HG02610 (cell line): ENCODE results near the gene DLL4.
"Not testable (repeated sequence)": the region's sequence is repeated elsewhere in the genome, so short reads cannot be mapped to it uniquely, and the experiment has no call there.

Experiments
- ATAC-seq: cut with Tn5 transposase; IDR thresholded peaks from one replicate; pipeline ENCODE4 v1.9.1; 2021; ENCODE audit warnings: mild to moderate bottlenecking, moderate library complexity; ENCODE audit not compliant: unreplicated experiment

DLL4 gene

DNA sequence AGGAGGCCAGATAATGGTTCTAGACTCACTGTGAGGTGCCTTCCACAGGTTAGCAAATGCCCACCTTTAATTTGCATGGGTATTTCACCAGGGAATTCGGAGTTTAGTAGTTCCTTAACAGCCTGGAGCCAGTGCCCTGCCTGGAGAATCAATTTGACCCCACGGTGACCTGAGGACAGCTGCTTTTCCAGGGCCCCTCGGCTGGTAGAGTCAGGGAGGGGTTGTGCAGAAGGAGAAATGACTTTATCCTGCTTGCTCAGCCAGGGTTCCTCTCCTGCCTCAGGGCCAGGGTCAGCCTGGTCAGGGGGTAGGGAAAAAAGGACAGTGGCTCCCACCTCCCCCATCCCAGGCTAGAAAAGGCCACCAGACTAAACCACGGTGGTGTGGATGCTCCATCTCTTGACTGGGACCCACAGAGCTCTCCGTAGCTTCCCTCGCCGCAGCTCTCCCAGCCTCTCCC lies 12.0 kb downstream of the DLL4 start:
- peak; percentile 2 for ATAC-seq

DNA sequence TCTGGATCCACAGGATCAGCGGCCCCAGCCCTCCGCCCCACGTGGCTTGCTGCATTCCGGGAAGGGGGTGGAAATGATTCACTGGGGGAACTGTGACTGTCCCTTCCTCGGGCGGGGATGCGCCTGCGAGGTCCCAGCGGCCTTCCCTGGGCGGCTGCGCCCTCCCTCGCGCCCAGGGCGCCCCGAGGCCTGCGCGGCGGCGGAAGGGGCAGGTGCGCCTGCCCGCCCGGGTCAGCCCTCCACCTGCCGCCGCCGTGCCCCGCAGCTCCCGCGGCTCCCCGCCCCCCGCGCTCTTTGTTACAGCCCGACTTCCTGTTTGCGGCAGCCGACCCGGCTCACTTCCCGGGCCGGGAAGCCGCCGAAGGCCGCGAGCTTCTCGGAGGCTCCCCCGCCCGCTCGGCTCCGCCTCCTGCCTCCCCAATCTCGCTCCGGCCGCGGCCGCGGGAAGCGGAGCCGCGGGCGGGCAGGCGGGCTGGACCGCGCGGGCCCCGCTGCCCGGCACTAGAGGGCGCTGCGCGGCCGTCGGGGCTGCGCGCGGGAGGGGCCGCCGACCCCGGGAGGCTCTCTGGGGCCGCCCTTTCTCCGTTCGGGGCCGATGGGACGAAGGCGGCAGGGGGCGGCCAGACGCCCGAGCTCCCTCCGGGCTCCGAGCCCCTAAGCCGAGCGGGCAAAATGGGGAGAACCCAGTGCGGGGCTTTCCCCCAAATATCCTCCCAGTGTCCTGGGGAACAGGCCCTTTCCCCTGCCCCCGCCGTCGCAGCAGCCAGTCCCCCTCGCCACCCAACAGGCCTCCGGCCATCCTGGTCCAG lies 12.6 kb downstream of the DLL4 start:
- peak; percentile 64 for ATAC-seq

- no peak for ATAC-seq
Measured at GRCh38 chr15:40942337-40942854, 13.3 kb downstream of the DLL4 start.

DNA sequence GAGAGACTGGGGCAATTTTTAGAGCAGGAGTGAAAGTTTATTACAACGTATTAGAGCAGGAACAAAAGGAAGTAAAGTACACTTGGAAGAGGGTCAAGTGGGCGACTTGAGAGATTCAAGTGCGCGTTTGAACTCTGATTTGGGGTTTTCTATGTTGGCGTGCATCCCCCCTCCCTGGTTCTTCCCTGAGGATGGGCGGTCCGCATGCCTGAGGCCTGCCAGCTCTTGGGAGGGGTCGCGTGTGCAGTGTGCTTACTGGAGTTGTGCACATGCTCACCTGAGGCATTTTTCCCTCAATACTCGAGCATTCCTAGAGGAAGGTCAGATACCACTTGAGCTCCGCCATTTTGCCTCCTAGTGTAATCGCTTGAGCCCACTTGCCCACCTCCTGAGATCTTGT lies 13.7 kb downstream of the DLL4 start:
- ATAC-seq = no peak

- ATAC-seq = no peak
Measured at GRCh38 chr15:40943764-40944365, 14.7 kb downstream of the DLL4 start.

DNA sequence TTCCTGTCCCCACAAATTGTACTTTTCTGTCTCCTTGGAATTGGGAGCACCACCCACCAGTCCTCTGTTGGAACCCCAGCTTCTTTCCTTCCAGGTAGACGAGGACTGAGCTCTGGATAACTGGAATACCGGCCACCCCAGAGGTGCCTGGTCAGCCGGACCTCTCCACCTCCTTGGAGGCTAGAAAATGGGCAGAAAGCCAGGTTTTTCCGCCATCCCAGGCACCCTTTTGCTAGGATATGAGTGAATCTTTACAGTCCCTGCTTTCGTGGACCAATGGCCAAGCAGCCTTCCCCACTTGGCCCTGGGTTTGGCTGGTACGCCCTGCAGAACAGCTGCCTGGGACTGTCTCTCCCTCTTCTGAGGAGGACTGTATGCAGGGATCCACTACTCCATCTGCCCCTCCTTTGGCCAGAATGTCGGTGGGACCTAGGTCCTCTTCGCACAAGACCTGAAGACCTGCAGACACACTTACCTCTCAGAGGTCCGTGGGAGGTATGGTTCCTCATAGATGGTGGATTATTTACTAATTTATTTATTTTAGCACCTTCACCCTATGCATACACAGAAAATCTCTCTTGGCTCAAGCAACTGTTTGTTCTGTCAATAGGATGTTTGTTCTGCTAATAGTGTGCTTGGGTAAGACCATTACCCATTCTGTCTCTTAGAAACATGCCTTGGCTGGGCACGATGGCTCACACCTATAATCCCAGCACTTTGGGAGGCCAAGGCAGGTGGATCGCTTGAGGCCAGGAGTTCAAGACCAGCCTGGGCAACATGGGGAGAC lies 15.6 kb downstream of the DLL4 start:
- no peak for ATAC-seq

- ATAC-seq = no peak
Measured at GRCh38 chr15:40948706-40949473, 19.8 kb downstream of the DLL4 start.

- no peak for ATAC-seq
Measured at GRCh38 chr15:40949756-40950207, 20.6 kb downstream of the DLL4 start.

DNA sequence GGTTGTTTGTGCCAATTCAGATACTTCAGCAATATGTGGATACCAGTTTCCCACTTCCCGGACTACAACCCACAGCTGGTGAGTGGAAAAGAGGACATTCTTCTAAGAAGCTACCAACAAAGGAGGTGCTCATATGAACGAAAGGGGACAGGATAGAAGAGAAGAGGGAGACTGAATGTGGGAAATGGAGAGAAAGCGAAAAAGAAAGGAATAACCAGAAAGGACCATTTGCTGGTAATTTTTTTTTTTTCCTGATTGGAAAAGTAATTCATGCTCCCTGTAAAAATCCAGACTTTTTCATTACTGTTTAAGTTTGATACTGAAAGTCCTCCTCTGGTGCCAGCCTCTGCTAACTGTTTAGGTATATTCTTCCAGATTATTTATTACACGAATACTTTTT lies 22.6 kb downstream of the DLL4 start:
- ATAC-seq = no peak

- ATAC-seq = no peak
Measured at GRCh38 chr15:40952301-40952900, 23.3 kb downstream of the DLL4 start.

- ATAC-seq = peak; percentile 93
Measured at GRCh38 chr15:40952901-40953712, 24.0 kb downstream of the DLL4 start, which contains the start of gene CHAC1. CHAC1 (plus strand) TSS chr15:40953471; CDS start chr15:40953584, 113 bp downstream.

DNA sequence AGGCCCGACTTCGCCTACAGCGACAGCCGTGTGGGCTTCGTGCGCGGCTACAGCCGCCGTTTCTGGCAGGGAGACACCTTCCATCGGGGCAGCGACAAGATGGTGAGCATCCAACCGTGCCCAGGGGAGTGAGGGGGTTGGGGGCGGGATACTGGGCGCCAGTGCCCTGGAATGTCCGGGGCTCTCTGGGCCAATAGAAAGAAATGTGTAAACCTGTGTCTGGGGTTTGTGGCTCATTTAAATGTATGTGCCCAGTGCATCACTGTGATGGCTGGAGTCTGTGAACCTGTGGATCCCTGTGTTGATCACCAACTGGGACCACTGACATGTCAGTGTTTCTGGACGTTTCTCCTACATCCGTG lies 24.6 kb downstream of the DLL4 start:
- ATAC-seq = no peak

GRCh38 chr15:40954158-40954848 lies 25.2 kb downstream of the DLL4 start:
- not testable (repeated sequence) for ATAC-seq

DNA sequence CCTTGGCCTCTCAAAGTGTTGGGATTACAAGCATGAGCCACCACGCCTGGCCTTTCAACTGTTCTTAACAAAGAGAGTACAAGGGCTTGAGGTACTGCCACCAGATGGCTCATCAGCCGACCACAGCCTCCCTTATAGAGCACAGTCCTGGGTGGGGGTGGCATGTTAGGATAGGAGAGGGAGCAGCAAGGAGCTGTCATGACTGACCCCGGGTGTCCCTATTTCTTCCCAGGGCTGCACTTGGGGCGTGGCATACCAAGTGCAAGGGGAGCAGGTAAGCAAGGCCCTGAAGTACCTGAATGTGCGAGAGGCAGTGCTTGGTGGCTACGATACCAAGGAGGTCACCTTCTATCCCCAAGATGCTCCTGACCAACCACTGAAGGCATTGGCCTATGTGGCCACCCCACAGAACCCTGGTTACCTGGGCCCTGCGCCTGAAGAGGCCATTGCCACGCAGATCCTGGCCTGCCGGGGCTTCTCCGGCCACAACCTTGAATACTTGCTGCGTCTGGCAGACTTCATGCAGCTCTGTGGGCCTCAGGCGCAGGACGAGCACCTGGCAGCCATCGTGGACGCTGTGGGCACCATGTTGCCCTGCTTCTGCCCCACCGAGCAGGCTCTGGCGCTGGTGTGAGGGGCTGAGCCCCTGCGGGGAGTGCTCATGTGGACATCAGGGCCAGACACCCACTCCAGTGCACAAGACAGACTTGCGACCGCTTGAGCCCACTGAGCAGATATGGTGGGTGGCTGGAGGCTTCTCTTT lies 26.2 kb downstream of the DLL4 start:
- ATAC-seq = no peak

DNA sequence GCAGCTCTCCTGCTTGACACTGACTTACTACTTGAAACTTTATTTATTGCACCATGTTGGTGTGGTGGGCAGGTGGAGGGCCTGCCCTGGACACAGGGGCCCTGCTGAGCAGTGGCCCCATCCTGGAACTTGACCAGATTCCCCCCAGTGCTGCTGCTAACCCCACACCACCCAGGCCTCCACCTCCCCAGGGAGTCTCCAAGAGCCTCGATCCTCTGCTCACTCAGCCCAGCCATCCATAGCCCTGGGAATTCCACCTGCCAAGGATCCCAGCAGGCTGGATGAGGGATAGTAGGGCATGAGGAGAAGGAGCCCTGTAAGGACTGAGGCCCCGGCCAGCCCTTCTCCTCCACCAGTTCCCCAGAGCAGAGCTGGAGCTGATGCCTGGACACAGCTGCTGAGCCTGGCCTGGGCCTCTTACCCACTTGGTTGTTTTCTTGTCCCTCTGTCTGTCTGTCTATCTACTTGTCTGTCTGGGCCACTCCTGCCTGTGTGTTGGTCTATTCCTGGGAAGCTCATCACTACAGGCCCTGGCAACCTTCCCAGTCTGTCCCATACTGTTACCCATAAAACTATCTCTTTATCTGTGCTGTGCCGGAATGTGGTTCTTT lies 26.9 kb downstream of the DLL4 start:
- no peak for ATAC-seq

DNA sequence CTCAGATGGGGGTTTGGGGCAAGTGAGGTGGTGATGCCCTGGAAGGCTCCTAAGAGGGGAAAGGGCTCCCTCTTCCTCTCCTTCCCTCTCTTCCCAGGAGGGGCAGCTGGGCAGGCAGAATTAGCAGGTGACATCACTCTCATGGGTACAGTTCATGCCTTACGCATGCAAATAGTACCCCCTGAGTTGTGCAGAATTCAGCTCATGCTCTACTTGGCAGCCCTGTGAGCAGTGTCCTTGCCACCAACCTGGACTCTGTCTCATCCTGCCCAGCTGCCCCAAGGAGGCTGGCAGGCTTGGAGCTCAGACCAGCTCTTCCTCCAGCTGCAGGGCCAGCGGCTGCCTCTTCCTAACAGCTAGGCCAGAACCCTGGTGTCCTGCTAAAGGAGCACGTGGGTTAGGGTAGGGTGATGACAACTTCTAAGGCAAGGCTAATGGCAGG lies 27.4 kb downstream of the DLL4 start:
- no peak for ATAC-seq

DNA sequence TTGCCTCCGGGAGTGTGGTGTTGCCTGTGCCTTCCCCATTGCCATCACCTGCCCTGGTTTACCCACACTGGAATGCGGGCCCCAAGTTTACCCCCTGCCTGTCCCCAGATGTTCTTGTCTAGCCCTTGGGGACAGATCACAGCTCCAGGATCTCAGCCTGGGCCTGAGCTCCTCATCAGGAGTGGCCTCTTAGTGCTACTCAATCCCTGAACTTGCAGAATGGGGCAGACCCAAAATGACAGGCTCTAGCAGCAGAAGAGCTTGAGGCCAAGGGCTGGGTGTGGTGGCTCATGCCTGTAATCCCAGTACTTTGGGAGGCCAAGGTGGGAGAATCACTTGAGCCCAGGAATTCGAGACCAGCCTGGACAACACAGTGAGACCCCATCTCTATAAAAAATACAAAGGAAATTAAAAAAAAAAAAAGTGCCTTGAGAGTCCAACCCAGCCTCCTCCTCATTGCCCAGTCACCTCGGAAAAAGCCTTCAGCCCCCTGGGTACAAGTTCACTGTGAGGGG lies 28.0 kb downstream of the DLL4 start:
- no peak for ATAC-seq
